Erythroblast (primary cell): ENCODE measurements around the gene G2E3.

Experiments used
- GATA1 ChIP-seq: IDR thresholded peaks from 2 replicates; pipeline ENCODE4 v1.6.1; 2011; ENCODE audit warnings: low read depth, mild to moderate bottlenecking, control low read depth, low read length, moderate library complexity
- POLR2A ChIP-seq: IDR thresholded peaks from 2 replicates; pipeline ENCODE4 v1.6.1; 2011; ENCODE audit warnings: mild to moderate bottlenecking, low read length

- TF ChIP-seq POLR2A (no peak), GATA1 (no peak)
Measured at GRCh38 chr14:30564868-30565248, 5.9 kb downstream of the G2E3 start.
